K562 (cell line): Measurements from ENCODE around the gene ARMH3. TPM values are rescaled to one million over a fixed set of nuclear protein-coding genes. Genes with fewer than 3 reads are reported as not detected.

Experiments used
- ATAC-seq: fragments of 200-7000 bp; cut with Tn5 transposase; 3 replicates; pipeline ENCODE4 v1.9.1; 2020; ENCODE audit warnings: moderate library complexity
- BruUV-seq: library from RNA; stranded (reverse); fragments of 400-500 nt; replicated peaks from 2 replicates; lab custom pipeline; 2021; lab: Mats Ljungman, UMichigan
- CTCF ChIA-PET: fragments of 300-600 bp; formaldehyde crosslinking; extraction: SDS; loops from one replicate; lab custom pipeline; 2021; ENCODE audit warnings: low intra/inter-chr PET ratio; lab: Yijun Ruan, JAX
- POLR2A ChIA-PET: fragments of 300-600, 350-650 bp; sonication (Branson Sonifier 250); formaldehyde crosslinking; extraction: SDS; loops from one replicate; lab custom pipeline; 2021; ENCODE audit warnings: antibody characterized with exemption, inconsistent platforms; lab: Yijun Ruan, JAX
- DNase-seq, 4 experiments: peaks; one replicate each; pipeline versions ENCODE4 v3.0.0 to v3.0.0-alpha.2; 2011 to 2018; ENCODE audit warnings: low spot score in 3 of 4, mixed read lengths in 3 of 4; ENCODE audit errors: extremely low read depth in 1 of 4
- FAIRE-seq: peaks from 2 replicates; lab custom pipeline; 2011; peaks lifted over from hg19 to GRCh38; lab: Jason Lieb, UNC
- H2AFZ ChIP-seq: 2 replicates; pipeline ENCODE4 v1.6.0; 2011; ENCODE audit warnings: low read depth, low read length, control low read depth, inconsistent platforms
- H3K27ac ChIP-seq: fragments of 200-600 bp; 3 replicates; pipeline ENCODE4 v1.8.0; 2011; ENCODE audit warnings: low read depth, mild to moderate bottlenecking, control low read depth, inconsistent platforms, low read length, moderate library complexity, mixed read lengths; ENCODE audit errors: extremely low read depth
- H3K27me3 ChIP-seq, 2 experiments: fragments of 300-600 bp in 1 of 2; 2 replicates in 1 of 2; 3 replicates in 1 of 2; pipeline versions ENCODE4 v1.6.0 to v1.8.0; 2011; ENCODE audit warnings: inconsistent platforms in 2 of 2, low read length in 2 of 2, mild to moderate bottlenecking in 1 of 2, mixed read lengths in 1 of 2, moderate library complexity in 1 of 2; ENCODE audit not compliant: control insufficient read depth in 2 of 2, insufficient read depth in 2 of 2
- H3K36me3 ChIP-seq: fragments of 300-600 bp; 3 replicates; pipeline ENCODE4 v1.8.0; 2011; ENCODE audit warnings: mild to moderate bottlenecking, low read length, inconsistent platforms; ENCODE audit not compliant: control insufficient read depth, insufficient read depth
- H3K4me1 ChIP-seq, 2 experiments: fragments of 200-600 bp in 1 of 2; replicated peaks in 1 of 2; 2 replicates in 1 of 2; 3 replicates in 1 of 2; pipeline versions ENCODE4 v1.5.1 to v1.8.0; 2011; ENCODE audit warnings: inconsistent platforms in 2 of 2, low read length in 2 of 2, mild to moderate bottlenecking in 1 of 2, mixed read lengths in 1 of 2, moderate library complexity in 1 of 2; ENCODE audit not compliant: control insufficient read depth in 2 of 2, insufficient read depth in 2 of 2
- H3K4me2 ChIP-seq: 2 replicates; pipeline ENCODE4 v1.6.1; 2011; ENCODE audit warnings: low read length, control low read depth, inconsistent platforms, mixed read lengths; ENCODE audit not compliant: insufficient read depth
- H3K4me3 ChIP-seq: fragments of 200-600 bp; sonication (generic), shearing (Covaris generic); 2 replicates; pipeline ENCODE4 v1.5.1; 2016; ENCODE audit warnings: control low read depth, inconsistent platforms
- H3K79me2 ChIP-seq: fragments of 200-600 bp; 3 replicates; pipeline ENCODE4 v1.8.0; 2011; ENCODE audit warnings: low read length, inconsistent platforms; ENCODE audit not compliant: control insufficient read depth, insufficient read depth
- H3K9ac ChIP-seq, 2 experiments: 2 replicates each; pipeline versions ENCODE4 v1.6.0 to v1.6.1; 2011; ENCODE audit warnings: low read depth in 2 of 2, low read length in 2 of 2, control low read depth in 1 of 2, inconsistent platforms in 1 of 2, mild to moderate bottlenecking in 1 of 2, mixed read lengths in 1 of 2; ENCODE audit not compliant: insufficient read depth in 1 of 2
- H3K9me1 ChIP-seq: one replicate; pipeline ENCODE4 v1.6.0; 2011; ENCODE audit warnings: inconsistent platforms, mild to moderate bottlenecking, low read length, moderate library complexity; ENCODE audit not compliant: control insufficient read depth, insufficient read depth
- H3K9me3 ChIP-seq: replicated peaks from 2 replicates; pipeline ENCODE4 v1.5.1; 2011; ENCODE audit warnings: low read depth, low read length, inconsistent platforms; ENCODE audit not compliant: control insufficient read depth, insufficient read depth
- H4K20me1 ChIP-seq: replicated peaks from 2 replicates; pipeline ENCODE4 v1.6.1; 2011; ENCODE audit warnings: low read length, inconsistent platforms, mixed read lengths; ENCODE audit not compliant: control insufficient read depth, insufficient read depth
- ARID3B ChIP-seq: fragments of 250-450 bp; sonication (Bioruptor Pico); IDR thresholded peaks from 2 replicates; pipeline ENCODE4 v1.4.0; 2020; ENCODE audit warnings: borderline replicate concordance
- ATF6 ChIP-seq: sonication (generic); formaldehyde crosslinking; IDR thresholded peaks from 2 replicates; pipeline ENCODE4 v1.4.0; 2020; ENCODE audit warnings: mild to moderate bottlenecking, missing genetic modification reagents
- ATF7 ChIP-seq: fragments of 450-650 bp; IDR thresholded peaks from 2 replicates; pipeline ENCODE4 v1.7.1; 2014; ENCODE audit warnings: mild to moderate bottlenecking, moderate library complexity
- CHAMP1 ChIP-seq: fragments of 450-650 bp; IDR thresholded peaks from 2 replicates; pipeline ENCODE4 v1.6.1; 2016; ENCODE audit warnings: mild to moderate bottlenecking
- E2F3 ChIP-seq: fragments of 250-450 bp; sonication (Bioruptor Pico); IDR thresholded peaks from 2 replicates; pipeline ENCODE4 v1.4.0; 2020; ENCODE audit warnings: mild to moderate bottlenecking
- HDAC1 ChIP-seq, 2 experiments: fragments of 450-650 bp; IDR thresholded peaks; 2 replicates each; pipeline ENCODE4 v1.6.1; 2016 to 2017; ENCODE audit warnings: inconsistent platforms in 1 of 2, mild to moderate bottlenecking in 1 of 2, moderate library complexity in 1 of 2
- MAX ChIP-seq: sonication (generic); formaldehyde crosslinking; IDR thresholded peaks from 2 replicates; pipeline ENCODE4 v1.9.0; 2022; ENCODE audit warnings: mild to moderate bottlenecking, missing genetic modification reagents
- MCM2 ChIP-seq: fragments of 450-650 bp; IDR thresholded peaks from 2 replicates; pipeline ENCODE4 v1.6.1; 2017; ENCODE audit warnings: low read depth, mild to moderate bottlenecking
- MECOM ChIP-seq: fragments of 250-450 bp; sonication (Bioruptor Pico); IDR thresholded peaks from 2 replicates; pipeline ENCODE4 v1.8.0; 2022; ENCODE audit warnings: inconsistent platforms
- MLX ChIP-seq, 2 experiments: fragments of 450-650 bp in 1 of 2; sonication (generic) in 1 of 2; formaldehyde crosslinking; conservative IDR thresholded peaks; 2 replicates each; pipeline versions ENCODE4 v1.4.0 to v1.8.1; 2020 to 2022; ENCODE audit warnings: mild to moderate bottlenecking in 1 of 2, missing genetic modification reagents in 1 of 2
- TEAD2 ChIP-seq: fragments of 450-650 bp; IDR thresholded peaks from 2 replicates; pipeline ENCODE4 v1.6.1; 2016; ENCODE audit warnings: missing genetic modification characterization, control low read depth, missing compliant biosample characterization
- ZC3H8 ChIP-seq: fragments of 450-650 bp; IDR thresholded peaks from 2 replicates; pipeline ENCODE4 v1.6.1; 2017
- ZNF282 ChIP-seq: sonication (generic); formaldehyde crosslinking; IDR thresholded peaks from 2 replicates; pipeline ENCODE4 v1.8.1; 2023; ENCODE audit warnings: missing genetic modification reagents
- ZNF561 ChIP-seq: fragments of 450-650 bp; formaldehyde crosslinking; conservative IDR thresholded peaks from 2 replicates; pipeline ENCODE4 v1.4.0; 2020; ENCODE audit warnings: mild to moderate bottlenecking, moderate library complexity
- ZNF830 ChIP-seq: fragments of 250-450 bp; sonication (Bioruptor Pico); IDR thresholded peaks from 2 replicates; pipeline ENCODE4 v1.5.0; 2021; ENCODE audit warnings: mild to moderate bottlenecking
- WGBS: fragments of 100-300 bp; shearing (Covaris generic); methylation state at CpG from one replicate; pipeline ENCODE4 v1.1.6; 2016; ENCODE audit warnings: low coverage, mixed read lengths; ENCODE audit not compliant: insufficient coverage; ENCODE audit errors: missing lambda C conversion rate; 5-methylcytosine and 5-hydroxymethylcytosine counted together
- in situ Hi-C: fragments of 300-500 bp; cut with MboI; formaldehyde crosslinking; loops from 4 replicates; pipeline ENCODE4 v1.15.0; 2018; ENCODE audit warnings: inconsistent platforms, mixed read lengths
- intact Hi-C: fragments of 100-400 bp; cut with micrococcal nuclease; formaldehyde crosslinking; loops from 2 replicates; pipeline ENCODE4 v1.14.2; 2022
- polyA plus RNA-seq, 8 experiments: library from polyadenylated mRNA; depleted of rRNA in 4 of 8; stranded (reverse) in 5 of 8; unstranded in 3 of 8; fragments of >200 nt; fragmentation: Nextera tagmentation in 2 of 8; fragmentation: Illumina TruSeq in 1 of 8; extraction: Ambion mirVana in 2 of 8; extraction: Trizol in 1 of 8; gene quantifications; 2 replicates each; pipeline versions ENCODE4 v1.2.1 to v1.2.3, GENCODE V29; 2011 to 2014; ENCODE audit warnings: inconsistent platforms in 1 of 8, missing spikeins in 1 of 8
- total RNA-seq, 7 experiments: library from RNA; depleted of rRNA in 6 of 7; stranded (reverse); fragments of >200 nt in 6 of 7; fragmentation: Illumina TruSeq in 2 of 7; extraction: Trizol in 2 of 7; gene quantifications; 2 replicates each; pipeline versions ENCODE4 v1.2.1 to v1.2.3, GENCODE V29; 2011 to 2021; ENCODE audit warnings: low replicate concordance in 1 of 7

Gene ARMH3
- total and polyA plus RNA-seq, 9 of the 15 experiments (the other 6 are each of a cell fraction or from before 2014, with no cell fraction given), result 0.29 to 0.73 TPM; not detected in 7

- Histone ChIP-seq H3K9ac (peak overlapping the region; percentile 94 to 96), H3K4me1 (peaks cover 15 to 17% of the 10 kb centered on the region in 2 experiments; a peak in 4 of 5 replicates), H3K27me3 (no peaks in the 10 kb centered on the region), H3K4me2 (peak overlapping the region; percentile 98), H2AFZ (peak overlapping the region; percentile 88), H4K20me1 (peaks cover 32% of the 10 kb centered on the region), H3K9me1 (no peaks in the 10 kb centered on the region), H3K79me2 (peaks cover 67% of the 10 kb centered on the region), H3K9me3 (no peaks in the 10 kb centered on the region), H3K4me3 (peak overlapping the region; percentile 98), H3K36me3 (peaks cover 12% of the 10 kb centered on the region; the same call in 1 of the 3 replicates), H3K27ac (peak overlapping the region; percentile 99)
- ChIA-PET POLR2A (interaction anchor here (0.5 to 3.9 kb wide), 14 partner anchors 7 to 661 kb away, joined by 3 to 19 read pairs (median 4); partner anchors contain the start of gene POLL), CTCF (interaction anchor here (0.6 kb wide), 1 partner anchor 225 kb away, joined by 3 read pairs; no protein-coding TSS in a partner anchor)
- WGBS, result 8% methylated on average over 13 of the region's 14 CpGs
- DNase-seq (peak; percentile 26 to 71 (median 34)), FAIRE-seq (peak; percentile 42), ATAC-seq (peak; percentile 52)
- in situ Hi-C loops (no loop called here), intact Hi-C loops (no loop called here)
- TSS peak; percentile 86 for BruUV-seq
- no peak for TF ChIP-seq ZC3H8
- no peak for TF ChIP-seq MCM2
- no peak for TF ChIP-seq ZNF561 (CRISPR knock-in tag)
- no peak for TF ChIP-seq CHAMP1
- TF ChIP-seq HDAC1 (IDR thresholded peaks at IDR 0.05), result peak in 1 of 2 experiments; percentile 40; a peak in 1 of 4 replicates
- no peak for TF ChIP-seq ZNF282 (CRISPR knock-in tag)
- no peak for TF ChIP-seq MLX (CRISPR knock-in tag; conservative IDR thresholded peaks at IDR 0.05)
- TF ChIP-seq ATF6 (CRISPR knock-in tag), result no peak
- no peak for TF ChIP-seq ATF7
- TF ChIP-seq ZNF830, result no peak
- TF ChIP-seq ARID3B (CRISPR knock-in tag), result no peak
- no peak for TF ChIP-seq TEAD2 (tag)
- no peak for TF ChIP-seq E2F3
- no peak for TF ChIP-seq MECOM (CRISPR knock-in tag)
- peak; percentile 80 for TF ChIP-seq MAX
These were observed 236.9 kb downstream of the ARMH3 start for GRCh38 chr10:101818872-101819633.
